ENCODE results near the gene SLC28A3.
A peak's percentile ranks its signal among the peaks of the same experiment; 100 is the strongest.

SLC28A3 gene

DNA sequence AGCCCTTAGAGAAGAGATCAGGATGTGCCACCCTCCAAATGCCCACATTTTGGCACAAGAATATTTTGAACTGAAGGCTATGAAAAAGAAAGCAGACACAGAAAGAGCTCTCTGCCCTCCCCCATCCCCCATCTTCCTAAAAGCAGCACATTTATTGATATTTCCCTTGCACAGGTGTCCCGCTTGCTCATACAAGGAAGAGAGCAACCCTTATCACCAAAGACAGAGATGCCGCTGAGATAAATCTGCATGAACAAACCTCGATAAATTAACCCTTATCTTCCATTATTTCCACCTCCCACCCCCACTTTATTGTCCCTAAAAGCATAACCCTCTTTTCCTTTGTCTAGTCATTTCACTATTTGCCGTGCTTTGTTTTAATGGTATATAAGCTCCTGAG is 1.8 kb downstream of the SLC28A3 start:
- no peak for FAIRE-seq

- FAIRE-seq, result no peak
Observed at GRCh38 chr9:84337252-84337651, 3.3 kb downstream of the SLC28A3 start.

DNA sequence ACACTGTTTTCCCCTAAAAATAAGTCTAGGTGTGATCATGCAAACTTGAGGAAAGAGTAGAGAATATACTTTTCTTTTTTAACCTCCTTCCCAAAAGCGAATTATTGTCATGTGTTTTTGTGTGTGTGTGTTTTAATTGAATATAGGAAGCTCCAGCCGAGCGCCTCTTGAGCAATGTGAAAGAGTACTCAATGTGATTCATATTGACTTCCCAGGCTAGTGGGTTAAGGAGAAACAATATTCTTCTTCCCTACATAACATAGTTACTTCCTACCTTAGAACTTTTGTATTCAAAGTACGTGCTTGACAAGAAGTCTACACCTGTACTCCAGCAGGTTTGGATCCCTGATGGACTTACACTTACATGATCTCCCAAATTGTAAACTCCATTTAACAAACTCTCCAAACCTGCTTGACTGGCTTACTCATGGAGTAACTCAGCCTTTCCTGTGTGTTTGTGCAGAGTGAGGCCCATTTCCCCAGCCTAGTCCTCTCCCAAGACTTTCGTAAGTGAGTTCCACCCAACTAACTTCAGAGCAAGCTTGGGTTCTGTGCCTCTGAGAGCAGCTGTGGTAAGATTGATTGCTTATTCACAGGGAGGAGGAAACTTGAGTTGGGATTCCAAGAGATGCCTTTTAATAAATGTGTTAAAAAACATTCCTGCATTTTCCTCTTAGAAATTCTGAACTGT is 9.3 kb downstream of the SLC28A3 start:
- FAIRE-seq, result no peak

- FAIRE-seq, result peak; percentile 14
Observed at GRCh38 chr9:84330246-84330645, 10.3 kb downstream of the SLC28A3 start.

- no peak for FAIRE-seq
Observed at GRCh38 chr9:84327184-84327583, 13.4 kb downstream of the SLC28A3 start.

GRCh38 chr9:84325347-84325973 is 15.1 kb downstream of the SLC28A3 start:
- no peak for FAIRE-seq

GRCh38 chr9:84324811-84325210 is 15.7 kb downstream of the SLC28A3 start:
- no peak for FAIRE-seq

GRCh38 chr9:84323858-84324257 is 16.7 kb downstream of the SLC28A3 start:
- FAIRE-seq, result no peak

GRCh38 chr9:84322828-84323227 is 17.7 kb downstream of the SLC28A3 start:
- FAIRE-seq, result no peak

GRCh38 chr9:84320231-84320630 is 20.3 kb downstream of the SLC28A3 start:
- FAIRE-seq, result no peak

- FAIRE-seq, result no peak
Observed at GRCh38 chr9:84319632-84320031, 20.9 kb downstream of the SLC28A3 start.

- FAIRE-seq, result no peak
Observed at GRCh38 chr9:84318981-84319380, 21.6 kb downstream of the SLC28A3 start.

DNA sequence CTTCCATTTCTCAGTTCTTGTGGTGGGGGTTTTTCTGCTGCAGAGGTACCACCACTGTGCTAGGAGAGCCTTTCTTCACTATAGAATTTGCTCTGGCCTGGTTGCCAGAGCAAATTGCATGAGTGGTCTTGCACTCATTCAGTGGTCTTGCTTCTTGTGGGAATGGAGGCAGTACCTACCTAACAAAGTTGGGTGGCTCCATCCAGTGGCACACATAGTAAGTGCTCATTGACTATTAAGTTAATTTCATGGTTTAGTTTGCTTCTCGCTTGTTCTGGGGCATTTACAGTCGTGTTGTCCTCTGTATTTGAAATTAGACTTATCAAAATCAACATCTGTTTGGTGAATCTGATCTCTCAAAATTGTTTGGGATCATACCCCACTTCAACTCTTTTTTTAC is 23.0 kb downstream of the SLC28A3 start:
- no peak for FAIRE-seq

DNA sequence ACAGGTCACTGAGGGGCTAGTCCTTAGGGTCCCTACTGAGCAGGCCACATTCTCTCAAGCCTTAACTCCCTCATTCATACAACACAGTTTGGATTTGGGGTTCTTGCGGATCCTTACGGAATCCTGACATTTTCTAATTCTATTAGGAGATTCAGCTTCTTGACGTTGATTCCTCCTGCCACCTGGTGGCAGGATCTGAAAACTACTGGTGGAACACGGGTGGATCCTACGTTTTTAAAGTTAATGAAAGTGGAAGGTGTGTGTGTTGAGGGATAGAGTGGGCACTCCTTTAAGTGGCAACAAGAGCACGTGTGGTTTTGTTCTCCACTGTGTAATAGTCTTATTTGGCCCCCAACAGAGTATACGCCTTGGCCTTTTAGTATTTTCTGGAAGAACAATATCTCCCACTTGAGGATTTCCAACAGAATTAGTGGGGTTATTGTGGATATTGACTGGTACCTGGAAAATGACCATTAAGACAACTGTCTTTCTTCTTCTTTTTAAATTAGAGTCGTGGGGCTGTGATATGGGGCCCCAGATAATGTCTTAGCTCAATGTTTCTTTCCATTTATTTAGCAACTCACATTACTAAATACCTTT is 25.2 kb downstream of the SLC28A3 start:
- FAIRE-seq, result no peak

GRCh38 chr9:84314306-84314705 is 26.3 kb downstream of the SLC28A3 start:
- no peak for FAIRE-seq

DNA sequence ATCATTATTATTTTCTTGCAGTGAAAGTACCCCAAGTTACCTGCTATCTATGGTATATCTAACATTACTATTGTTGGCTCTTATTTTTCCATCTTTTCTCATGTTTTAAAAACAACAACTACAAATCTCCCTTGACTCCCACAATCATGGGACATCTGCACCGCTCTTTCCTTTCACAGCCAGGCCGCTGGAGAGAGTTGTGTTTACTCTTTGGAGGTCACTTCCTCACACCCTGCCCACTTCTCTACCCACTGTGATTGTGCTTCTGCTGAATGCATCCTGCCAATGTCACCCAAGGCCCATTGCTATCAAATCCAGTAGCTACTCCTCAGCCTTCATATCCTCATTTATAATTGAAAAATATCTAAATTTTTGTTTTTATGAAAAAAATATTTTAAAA is 29.7 kb downstream of the SLC28A3 start:
- no peak for FAIRE-seq

DNA sequence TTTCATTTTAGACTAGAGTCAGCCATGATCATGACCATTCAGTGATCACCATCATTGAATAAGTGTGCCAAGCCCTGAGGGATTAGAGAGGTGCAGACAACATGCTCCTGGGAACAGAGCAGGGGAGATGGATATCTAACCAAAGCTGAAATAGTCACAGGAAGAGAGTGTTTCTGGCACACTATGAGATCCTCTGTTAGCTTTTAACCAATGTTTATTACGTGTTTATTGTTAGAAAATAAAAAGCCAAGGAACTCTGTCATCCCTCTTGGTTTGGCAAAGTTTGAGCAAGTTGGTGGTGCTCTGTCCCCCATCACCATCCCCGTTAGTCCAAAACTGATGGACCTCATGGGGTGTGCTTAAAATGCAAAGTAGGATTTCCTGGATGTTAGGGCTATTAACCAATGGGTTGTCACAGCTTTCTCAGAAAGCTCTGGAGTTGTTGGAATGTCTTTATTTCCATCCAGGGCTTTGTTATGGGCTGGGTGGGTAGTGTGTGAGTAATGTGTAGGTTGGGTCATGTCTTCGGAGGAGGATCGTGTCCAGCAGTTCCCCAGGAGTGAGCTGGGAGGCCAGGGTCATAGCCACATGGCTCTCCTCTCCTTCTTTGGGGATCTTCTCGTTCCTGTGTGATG is 34.9 kb downstream of the SLC28A3 start:
- FAIRE-seq, result no peak

- FAIRE-seq, result no peak
Observed at GRCh38 chr9:84304166-84304565, 36.4 kb downstream of the SLC28A3 start.

GRCh38 chr9:84303061-84303460 is 37.5 kb downstream of the SLC28A3 start:
- FAIRE-seq, result no peak

DNA sequence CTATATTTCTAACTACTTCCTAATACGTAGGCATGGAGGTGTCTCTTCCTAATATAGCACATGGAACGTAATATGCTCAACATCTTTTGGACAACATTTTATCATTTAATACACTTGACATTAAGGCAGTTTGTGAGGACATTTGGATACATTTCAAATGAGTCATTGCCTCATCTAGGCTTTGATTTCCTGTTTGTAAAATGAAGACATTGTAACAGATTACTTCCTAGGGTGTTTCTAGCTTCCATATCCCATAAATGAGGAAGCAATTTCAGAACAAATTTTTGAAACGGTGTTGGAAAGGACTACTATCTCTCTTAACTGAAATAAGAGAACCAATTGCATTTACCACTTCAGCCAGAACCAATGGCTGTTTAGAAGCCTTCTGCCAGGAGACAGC is 38.7 kb downstream of the SLC28A3 start:
- FAIRE-seq, result no peak

GRCh38 chr9:84300271-84300670 is 40.3 kb downstream of the SLC28A3 start:
- FAIRE-seq, result no peak

DNA sequence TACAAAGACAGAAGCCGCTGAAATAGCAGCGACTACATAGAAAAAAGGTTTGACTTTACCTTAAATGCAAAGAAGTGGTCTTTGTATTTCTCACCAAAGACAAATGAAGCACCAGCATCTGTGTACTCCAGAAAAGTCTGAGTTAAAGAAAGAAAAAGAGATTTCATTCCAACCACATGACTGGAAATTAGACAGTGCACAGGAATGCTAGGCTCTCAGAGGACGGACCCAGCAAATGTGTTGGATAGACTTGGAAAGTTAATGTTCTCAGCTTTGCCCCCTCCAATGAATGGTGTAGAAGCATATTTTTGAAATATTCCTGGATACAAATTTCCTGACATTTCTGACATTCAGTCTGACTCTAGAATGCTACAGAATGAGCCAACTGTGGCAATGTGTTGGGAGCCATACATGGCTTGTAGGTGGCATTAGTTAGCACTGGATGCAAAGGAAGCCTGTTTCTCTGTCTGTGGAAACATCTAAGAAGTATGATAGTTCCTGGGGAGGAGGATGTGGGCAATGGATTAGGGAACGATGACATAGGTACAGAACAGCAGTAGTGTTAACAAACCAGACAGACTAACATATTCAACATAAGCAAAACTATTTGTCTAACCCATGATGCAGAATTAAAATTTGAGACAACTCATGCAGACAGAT is 43.3 kb downstream of the SLC28A3 start:
- FAIRE-seq, result no peak

DNA sequence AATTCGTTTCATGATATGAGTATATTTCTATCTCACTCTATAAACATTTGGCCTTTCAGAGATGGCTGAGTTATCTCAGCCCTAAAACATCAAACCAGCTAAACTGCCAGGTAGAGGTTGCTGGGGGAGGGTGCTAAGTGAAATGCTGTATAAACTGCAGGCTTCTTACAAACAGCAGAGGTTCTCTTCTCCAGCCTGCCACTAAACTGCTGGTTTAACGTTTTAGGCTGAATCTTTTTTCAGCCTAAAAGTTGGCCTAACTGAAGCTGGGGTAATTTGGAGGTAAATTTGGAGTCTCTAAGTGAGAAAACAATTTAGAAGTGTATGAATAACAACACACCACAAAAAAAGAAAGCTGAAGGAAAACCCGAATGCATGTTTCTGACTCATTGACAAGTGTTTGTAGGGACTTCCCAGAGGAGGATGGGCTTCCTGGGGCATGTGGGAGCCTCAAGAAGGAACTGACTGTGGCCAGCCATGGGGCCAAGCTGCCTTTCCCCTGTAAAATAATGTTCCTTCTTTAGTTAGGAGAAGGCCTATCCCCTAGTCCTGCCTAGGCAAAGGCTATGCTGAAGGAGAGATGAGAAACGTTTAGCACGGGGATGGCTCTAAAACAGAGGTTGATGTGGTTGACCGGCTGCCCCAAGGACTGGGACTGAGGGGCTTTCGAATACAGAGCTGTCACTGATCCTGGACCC is 44.3 kb downstream of the SLC28A3 start:
- no peak for FAIRE-seq

Measured in colon (tissue), 2 donors.